Hepatocyte (in vitro differentiated cells): ENCODE results near the gene N4BP2L1. TPM values are rescaled to one million over a fixed set of nuclear protein-coding genes. Genes with fewer than 3 reads are reported as not detected.

Source experiments
- DNase-seq: peaks from one replicate; pipeline ENCODE4 v3.0.0-alpha.2; 2016; ENCODE audit warnings: low spot score
- H2AFZ ChIP-seq: fragments of 200-600 bp; sonication (generic); 2 replicates; pipeline ENCODE4 v1.6.0; 2016; ENCODE audit warnings: antibody characterized with exemption, mild to moderate bottlenecking
- H3K27ac ChIP-seq: fragments of 200-600 bp; sonication (generic); 2 replicates; pipeline ENCODE4 v1.5.1; 2016; ENCODE audit warnings: mild to moderate bottlenecking
- H3K27me3 ChIP-seq: fragments of 200-600 bp; sonication (generic); 2 replicates; pipeline ENCODE4 v1.6.1; 2016
- H3K36me3 ChIP-seq: fragments of 200-600 bp; sonication (generic); replicated peaks from 2 replicates; pipeline ENCODE4 v1.5.1; 2016; ENCODE audit warnings: low read depth; ENCODE audit not compliant: insufficient read depth
- H3K4me1 ChIP-seq: fragments of 200-600 bp; sonication (generic); 2 replicates; pipeline ENCODE4 v1.5.1; 2016; ENCODE audit warnings: mild to moderate bottlenecking, moderate library complexity; ENCODE audit not compliant: insufficient read depth
- H3K4me2 ChIP-seq: fragments of 200-600 bp; sonication (generic); 2 replicates; pipeline ENCODE4 v1.6.0; 2016
- H3K4me3 ChIP-seq: fragments of 200-600 bp; sonication (generic); 2 replicates; pipeline ENCODE4 v1.5.1; 2016; ENCODE audit warnings: mild to moderate bottlenecking
- H3K79me2 ChIP-seq: fragments of 200-600 bp; sonication (generic); 2 replicates; pipeline ENCODE4 v1.6.0; 2017; ENCODE audit warnings: mild to moderate bottlenecking
- H3K9me2 ChIP-seq: fragments of 200-600 bp; sonication (generic); replicated peaks from 2 replicates; pipeline ENCODE4 v1.6.0; 2017; ENCODE audit warnings: mild to moderate bottlenecking; ENCODE audit not compliant: insufficient read depth
- H3K9me3 ChIP-seq: fragments of 200-600 bp; sonication (generic); 2 replicates; pipeline ENCODE4 v1.5.1; 2016; ENCODE audit warnings: low read depth, mild to moderate bottlenecking
- H4K20me1 ChIP-seq: fragments of 200-600 bp; sonication (generic); 2 replicates; pipeline ENCODE4 v1.6.0; 2016; ENCODE audit warnings: mild to moderate bottlenecking; ENCODE audit not compliant: insufficient read depth, poor library complexity, severe bottlenecking
- EZH2 ChIP-seq: fragments of 200-600 bp; sonication (generic); IDR thresholded peaks from 2 replicates; pipeline ENCODE4 v1.6.1; 2016; ENCODE audit warnings: antibody characterized with exemption, mild to moderate bottlenecking, borderline replicate concordance
- EZH2phosphoT487 ChIP-seq: fragments of 200-600 bp; sonication (generic); IDR thresholded peaks from one replicate; pipeline ENCODE4 v1.6.1; 2018; ENCODE audit warnings: antibody characterized with exemption, mild to moderate bottlenecking, low read depth, moderate library complexity; ENCODE audit not compliant: unreplicated experiment, severe bottlenecking
- WGBS: methylation state at CpG from one replicate; pipeline ENCODE4 v1.1.6; 2016; ENCODE audit warnings: low lambda C conversion rate; ENCODE audit errors: missing lambda C conversion rate; 5-methylcytosine and 5-hydroxymethylcytosine counted together
- polyA plus RNA-seq: library from polyadenylated mRNA; unstranded; fragments of >200 nt; fragmentation: Nextera tagmentation; extraction: Ambion mirVana; gene quantifications from 2 replicates; pipeline ENCODE4 v1.2.1, GENCODE V29; 2016
- total RNA-seq: library from RNA; depleted of rRNA; stranded (reverse); fragments of >200 nt; gene quantifications from 2 replicates; pipeline ENCODE4 v1.2.3, GENCODE V29; 2014
- TF ChIP-seq, protein P1 (sequence below): fragments of 200-600 bp; sonication (generic); IDR thresholded peaks from 2 replicates; pipeline ENCODE4 v1.5.1; 2016; ENCODE audit warnings: antibody characterized with exemption, mild to moderate bottlenecking; ENCODE audit not compliant: poor library complexity

N4BP2L1 gene
- total and polyA plus RNA-seq, 2 experiments from 2014 or later: 4.8 to 7.1 TPM

DNA sequence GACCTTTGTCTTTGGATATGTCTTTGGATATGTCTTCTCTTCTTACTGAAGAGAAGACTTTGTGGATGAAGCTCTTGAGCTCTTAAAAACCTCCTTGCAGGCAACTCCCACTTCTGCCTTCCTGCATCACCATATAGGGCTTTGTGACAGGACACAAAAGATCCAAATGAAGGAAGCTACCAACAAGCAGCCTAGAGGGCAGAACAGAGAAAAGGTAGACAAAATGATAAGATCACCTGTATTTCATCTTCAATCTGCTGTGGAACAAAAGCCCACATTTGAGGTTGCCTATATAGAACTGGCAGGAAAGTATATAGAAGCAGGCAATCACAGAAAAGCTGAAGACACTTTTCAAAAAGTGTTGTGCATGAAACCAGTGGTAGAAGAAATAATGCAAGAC lies 42.5 kb downstream of the N4BP2L1 start:
- H3K36me3 ChIP-seq: no peaks in the 10 kb centered on the region
- no peak for DNase-seq
- no peaks in the 10 kb centered on the region for H3K9me3 ChIP-seq
- H4K20me1 ChIP-seq: no peaks in the 10 kb centered on the region
- no peak for TF ChIP-seq EZH2
- TF ChIP-seq, protein P1, sequence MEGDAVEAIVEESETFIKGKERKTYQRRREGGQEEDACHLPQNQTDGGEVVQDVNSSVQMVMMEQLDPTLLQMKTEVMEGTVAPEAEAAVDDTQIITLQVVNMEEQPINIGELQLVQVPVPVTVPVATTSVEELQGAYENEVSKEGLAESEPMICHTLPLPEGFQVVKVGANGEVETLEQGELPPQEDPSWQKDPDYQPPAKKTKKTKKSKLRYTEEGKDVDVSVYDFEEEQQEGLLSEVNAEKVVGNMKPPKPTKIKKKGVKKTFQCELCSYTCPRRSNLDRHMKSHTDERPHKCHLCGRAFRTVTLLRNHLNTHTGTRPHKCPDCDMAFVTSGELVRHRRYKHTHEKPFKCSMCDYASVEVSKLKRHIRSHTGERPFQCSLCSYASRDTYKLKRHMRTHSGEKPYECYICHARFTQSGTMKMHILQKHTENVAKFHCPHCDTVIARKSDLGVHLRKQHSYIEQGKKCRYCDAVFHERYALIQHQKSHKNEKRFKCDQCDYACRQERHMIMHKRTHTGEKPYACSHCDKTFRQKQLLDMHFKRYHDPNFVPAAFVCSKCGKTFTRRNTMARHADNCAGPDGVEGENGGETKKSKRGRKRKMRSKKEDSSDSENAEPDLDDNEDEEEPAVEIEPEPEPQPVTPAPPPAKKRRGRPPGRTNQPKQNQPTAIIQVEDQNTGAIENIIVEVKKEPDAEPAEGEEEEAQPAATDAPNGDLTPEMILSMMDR: no peak
- TF ChIP-seq EZH2phosphoT487: no peak
- no peaks in the 10 kb centered on the region for H3K9me2 ChIP-seq
- no peak overlapping the region for H3K27ac ChIP-seq
- H3K4me1 ChIP-seq: no peaks in the 10 kb centered on the region
- H3K79me2 ChIP-seq: no peaks in the 10 kb centered on the region
- H2AFZ ChIP-seq: no peak overlapping the region
- no peak overlapping the region for H3K4me2 ChIP-seq
- H3K4me3 ChIP-seq: no peak overlapping the region
- H3K27me3 ChIP-seq: no peaks in the 10 kb centered on the region

DNA sequence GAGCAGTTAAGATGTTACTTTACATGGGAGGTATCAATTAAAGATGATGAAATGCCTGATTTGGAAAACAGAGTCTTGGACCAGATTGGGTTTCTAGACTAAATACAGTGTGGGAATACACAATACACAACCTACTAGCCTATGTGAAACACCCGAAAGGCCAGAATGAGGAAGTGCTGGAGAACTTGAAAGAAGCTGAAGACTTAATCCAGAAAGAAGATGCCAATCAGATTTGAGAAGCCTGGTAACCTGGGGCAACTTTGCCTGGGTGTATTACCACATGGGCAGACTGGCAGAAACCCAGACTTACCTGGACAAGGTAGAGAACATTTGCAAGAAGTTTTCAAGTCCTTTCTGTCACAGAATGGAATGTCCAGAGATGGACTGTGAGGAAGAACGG lies 43.2 kb downstream of the N4BP2L1 start:
- no peaks in the 10 kb centered on the region for H4K20me1 ChIP-seq
- H2AFZ ChIP-seq: no peak overlapping the region
- H3K36me3 ChIP-seq: no peaks in the 10 kb centered on the region
- H3K79me2 ChIP-seq: no peaks in the 10 kb centered on the region
- no peaks in the 10 kb centered on the region for H3K9me3 ChIP-seq
- no peak overlapping the region for H3K4me3 ChIP-seq
- H3K9me2 ChIP-seq: no peaks in the 10 kb centered on the region
- 90% methylated on average over 2 of the region's 2 CpGs for WGBS
- no peak overlapping the region for H3K27ac ChIP-seq
- no peak for DNase-seq
- H3K4me1 ChIP-seq: no peaks in the 10 kb centered on the region
- TF ChIP-seq EZH2: no peak
- TF ChIP-seq, protein P1: no peak
- no peak for TF ChIP-seq EZH2phosphoT487
- no peak overlapping the region for H3K4me2 ChIP-seq
- H3K27me3 ChIP-seq: no peaks in the 10 kb centered on the region

DNA sequence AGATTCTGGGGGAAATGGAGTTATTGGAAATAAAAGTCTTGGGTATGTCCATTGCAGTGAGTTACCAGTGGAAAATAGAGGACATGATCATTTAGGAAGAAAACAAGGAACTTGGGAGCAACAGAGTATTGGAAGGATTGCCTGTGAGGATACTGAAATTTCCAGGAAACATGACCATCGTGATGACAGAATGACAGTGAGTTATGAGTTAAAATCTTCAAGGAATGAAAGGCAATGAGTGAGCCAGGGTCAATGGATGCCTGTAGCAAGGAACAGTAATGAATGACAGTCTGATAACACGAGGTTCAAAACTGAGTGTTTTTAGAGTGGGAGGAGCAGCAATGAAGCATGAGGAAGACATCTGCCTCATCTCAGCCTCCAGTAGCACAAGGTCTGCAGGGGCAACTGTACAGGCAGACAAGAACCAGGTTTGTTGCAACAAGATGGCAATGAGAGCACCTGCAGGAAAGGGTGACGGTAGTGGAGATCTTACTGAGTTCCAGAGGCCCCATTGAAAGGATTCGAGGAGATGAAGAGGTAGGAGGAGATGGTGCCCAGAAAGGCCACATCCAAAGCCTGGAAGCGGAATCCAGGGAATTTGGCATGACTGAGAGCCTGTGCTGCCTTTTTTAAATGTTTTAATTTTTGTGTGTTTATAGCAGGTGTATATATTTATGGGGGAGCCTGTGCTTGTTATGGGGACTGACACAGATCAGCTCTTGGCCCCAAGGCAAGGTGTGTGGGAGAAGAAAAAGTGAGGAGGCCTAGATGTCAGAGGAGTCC lies 43.9 kb downstream of the N4BP2L1 start:
- no peak overlapping the region for H3K27ac ChIP-seq
- H3K9me3 ChIP-seq: no peaks in the 10 kb centered on the region
- H3K36me3 ChIP-seq: no peaks in the 10 kb centered on the region
- no peaks in the 10 kb centered on the region for H4K20me1 ChIP-seq
- TF ChIP-seq, protein P1: no peak
- no peak for TF ChIP-seq EZH2
- TF ChIP-seq EZH2phosphoT487: no peak
- H3K4me1 ChIP-seq: no peaks in the 10 kb centered on the region
- H3K4me2 ChIP-seq: no peak overlapping the region
- H3K27me3 ChIP-seq: no peaks in the 10 kb centered on the region
- H3K4me3 ChIP-seq: no peak overlapping the region
- H3K79me2 ChIP-seq: no peaks in the 10 kb centered on the region
- DNase-seq: no peak
- no peaks in the 10 kb centered on the region for H3K9me2 ChIP-seq
- H2AFZ ChIP-seq: no peak overlapping the region
- 89% methylated on average over 5 of the region's 5 CpGs for WGBS
